CD14-positive monocyte (primary cell): Measurements from ENCODE around the gene FIBCD1. TPM values are rescaled to one million over a fixed set of nuclear protein-coding genes. Genes with fewer than 3 reads are reported as not detected.

Source experiments
- DNase-seq, 3 donors: peaks; one replicate each; pipeline ENCODE4 v3.0.0-alpha.2; 2011 to 2022
- H2AFZ ChIP-seq: 2 replicates; pipeline ENCODE4 v1.6.0; 2012; ENCODE audit warnings: mild to moderate bottlenecking, low read depth, low read length, inconsistent platforms; ENCODE audit not compliant: insufficient read depth, poor library complexity, severe bottlenecking
- H3K27ac ChIP-seq, 2 donors: 1 replicate in 1 of 2; 2 replicates in 1 of 2; pipeline ENCODE4 v1.5.1; 2012 to 2013; ENCODE audit warnings: low read length in 2 of 2, control low read depth in 1 of 2, inconsistent platforms in 1 of 2, low read depth in 1 of 2, mild to moderate bottlenecking in 1 of 2
- H3K27me3 ChIP-seq, 2 donors: one replicate each; pipeline versions ENCODE4 v1.6.0 to v1.6.1; 2011 to 2013; ENCODE audit warnings: low read length in 2 of 2; ENCODE audit not compliant: control insufficient read depth in 2 of 2, insufficient read depth in 2 of 2
- H3K36me3 ChIP-seq, 2 donors: replicated peaks in 1 of 2; 1 replicate in 1 of 2; 2 replicates in 1 of 2; pipeline versions ENCODE4 v1.5.1 to v1.6.1; 2012 to 2013; ENCODE audit warnings: low read length in 2 of 2, control low read depth in 1 of 2, inconsistent platforms in 1 of 2, mild to moderate bottlenecking in 1 of 2; ENCODE audit not compliant: insufficient read depth in 2 of 2, control insufficient read depth in 1 of 2
- H3K4me1 ChIP-seq, 2 donors: 1 replicate in 1 of 2; 2 replicates in 1 of 2; pipeline versions ENCODE4 v1.5.1 to v1.6.1; 2012 to 2013; ENCODE audit warnings: low read length in 2 of 2, control low read depth in 1 of 2, inconsistent platforms in 1 of 2, mild to moderate bottlenecking in 1 of 2, moderate library complexity in 1 of 2; ENCODE audit not compliant: insufficient read depth in 2 of 2, control insufficient read depth in 1 of 2
- H3K4me2 ChIP-seq: replicated peaks from 2 replicates; pipeline ENCODE3; 2012; ENCODE audit warnings: low read length, moderate library complexity, mild to moderate bottlenecking; ENCODE audit not compliant: poor library complexity, severe bottlenecking; ENCODE audit errors: extremely low read depth
- H3K4me3 ChIP-seq, 3 experiments: fragments of 200-600 bp in 1 of 3; sonication (generic) in 1 of 3; replicated peaks in 1 of 3; 1 replicate in 2 of 3; 2 replicates in 1 of 3; pipeline ENCODE4 v1.5.1; 2011 to 2013; ENCODE audit warnings: low read length in 3 of 3, mild to moderate bottlenecking in 3 of 3, control low read depth in 2 of 3, low read depth in 2 of 3, inconsistent platforms in 1 of 3, moderate library complexity in 1 of 3
- H3K79me2 ChIP-seq: 2 replicates; pipeline ENCODE4 v1.6.0; 2012; ENCODE audit warnings: mild to moderate bottlenecking, control low read depth, inconsistent platforms, low read length, moderate library complexity; ENCODE audit not compliant: insufficient read depth
- H3K9ac ChIP-seq: 2 replicates; pipeline ENCODE4 v1.6.0; 2017; ENCODE audit warnings: low read length, mild to moderate bottlenecking; ENCODE audit not compliant: insufficient read depth, poor library complexity, severe bottlenecking
- H3K9me3 ChIP-seq, 2 donors: replicated peaks in 1 of 2; 1 replicate in 1 of 2; 2 replicates in 1 of 2; pipeline versions ENCODE4 v1.5.1 to v1.6.1; 2012 to 2013; ENCODE audit warnings: low read length in 2 of 2, control low read depth in 1 of 2; ENCODE audit not compliant: control insufficient read depth in 1 of 2, insufficient read depth in 1 of 2
- H4K20me1 ChIP-seq: 2 replicates; pipeline ENCODE4 v1.6.0; 2012; ENCODE audit warnings: mild to moderate bottlenecking, low read length, control low read depth, moderate library complexity; ENCODE audit not compliant: insufficient read depth
- H3K27ac Mint-ChIP-seq, 7 donors: one replicate each; pipeline ENCODE4 v1.8.0; 2020; ENCODE audit warnings: mild to moderate bottlenecking in 7 of 7, mixed read lengths in 7 of 7, moderate library complexity in 6 of 7, inconsistent platforms in 2 of 7
- H3K27me3 Mint-ChIP-seq, 3 donors: one replicate each; pipeline ENCODE4 v1.8.0; 2021 to 2022; ENCODE audit warnings: low read depth in 3 of 3, mild to moderate bottlenecking in 3 of 3, mixed read lengths in 3 of 3, moderate library complexity in 3 of 3, inconsistent platforms in 1 of 3
- H3K36me3 Mint-ChIP-seq, 2 donors: one replicate each; pipeline ENCODE4 v1.8.0; 2020; ENCODE audit warnings: mixed read lengths in 2 of 2, inconsistent platforms in 1 of 2, mild to moderate bottlenecking in 1 of 2
- H3K4me1 Mint-ChIP-seq: one replicate; pipeline ENCODE4 v1.8.0; 2020; ENCODE audit warnings: mild to moderate bottlenecking, mixed read lengths
- H3K4me3 Mint-ChIP-seq, 2 donors: one replicate each; pipeline ENCODE4 v1.8.0; 2020; ENCODE audit warnings: mild to moderate bottlenecking in 2 of 2, mixed read lengths in 2 of 2, moderate library complexity in 1 of 2
- H3K9me3 Mint-ChIP-seq, 7 donors: one replicate each; pipeline ENCODE4 v1.8.0; 2020 to 2022; ENCODE audit warnings: mixed read lengths in 7 of 7, mild to moderate bottlenecking in 6 of 7, moderate library complexity in 6 of 7, inconsistent platforms in 2 of 7
- CTCF ChIP-seq: fragments of 200-600 bp; IDR thresholded peaks from one replicate; pipeline ENCODE4 v1.8.0; 2022; ENCODE audit warnings: antibody characterized with exemption, mild to moderate bottlenecking
- WGBS: methylation state at CpG from one replicate; pipeline ENCODE4 v1.1.5; 2013; ENCODE audit warnings: missing lambda C conversion rate; ENCODE audit not compliant: insufficient coverage; 5-methylcytosine and 5-hydroxymethylcytosine counted together
- intact Hi-C, 2 donors: fragments of 100-400 bp; cut with micrococcal nuclease; formaldehyde crosslinking; loops; one replicate each; pipeline versions ENCODE4 v1.15.0 to v1.15.1; 2023
- polyA plus RNA-seq, 3 donors: library from polyadenylated mRNA; depleted of rRNA in 1 of 3; unstranded in 2 of 3; stranded (reverse) in 1 of 3; fragments of 300-500 nt in 2 of 3; fragments of >200 nt in 1 of 3; fragmentation: Illumina TruSeq in 2 of 3; gene quantifications; 1 replicate in 2 of 3; 2 replicates in 1 of 3; pipeline ENCODE4 v1.2.3, GENCODE V29; 2012 to 2021

FIBCD1 gene
- polyA plus RNA-seq, 3 donors = not detected

- Histone ChIP-seq H3K4me3 (no peak overlapping the region), H4K20me1 (peaks cover 3% of the 10 kb centered on the region), H3K9ac (no peak overlapping the region), H3K79me2 (no peaks in the 10 kb centered on the region), H3K4me2 (no peak overlapping the region), H3K27me3 (no peaks in the 10 kb centered on the region), H2AFZ (no peak overlapping the region), H3K27ac (no peak overlapping the region), H3K9me3 (no peaks in the 10 kb centered on the region), H3K4me1 (no peaks in the 10 kb centered on the region), H3K36me3 (peaks cover 35 to 82% of the 10 kb centered on the region in 2 donors)
- no peaks in the 10 kb centered on the region for H3K27me3 Mint-ChIP-seq
- no peak overlapping the region for H3K4me3 Mint-ChIP-seq
- intact Hi-C loops = no loop called here
- no peak for DNase-seq
- no peaks in the 10 kb centered on the region for H3K4me1 Mint-ChIP-seq
- no peaks in the 10 kb centered on the region for H3K9me3 Mint-ChIP-seq
- H3K36me3 Mint-ChIP-seq = peaks cover 56 to 63% of the 10 kb centered on the region in 2 donors
- no peak for TF ChIP-seq CTCF
- H3K27ac Mint-ChIP-seq = no peak overlapping the region
- 94% methylated on average over 14 of the region's 15 CpGs for WGBS
Measured at GRCh38 chr9:130872093-130872492, 67.0 kb downstream of the FIBCD1 start.

- H3K4me3 ChIP-seq = no peak overlapping the region
- H2AFZ ChIP-seq = no peak overlapping the region
- H3K4me2 ChIP-seq = no peak overlapping the region
- H3K79me2 ChIP-seq = no peaks in the 10 kb centered on the region
- no peak overlapping the region for H3K27ac ChIP-seq
- TF ChIP-seq CTCF = no peak
- peaks cover 35 to 79% of the 10 kb centered on the region in 2 donors for H3K36me3 ChIP-seq
- no peaks in the 10 kb centered on the region for H3K4me1 ChIP-seq
- no peak overlapping the region for H3K9ac ChIP-seq
- intact Hi-C loops = no loop called here
- H3K4me1 Mint-ChIP-seq = no peaks in the 10 kb centered on the region
- WGBS = 86% methylated on average over 6 of the region's 10 CpGs
- peak overlapping the region in 1 of 7 donors; percentile 21 for H3K27ac Mint-ChIP-seq
- no peak for DNase-seq
- H3K27me3 Mint-ChIP-seq = no peaks in the 10 kb centered on the region
- H3K36me3 Mint-ChIP-seq = peaks cover 52 to 62% of the 10 kb centered on the region in 2 donors
- no peaks in the 10 kb centered on the region for H3K9me3 ChIP-seq
- H3K9me3 Mint-ChIP-seq = no peaks in the 10 kb centered on the region
- H3K27me3 ChIP-seq = no peaks in the 10 kb centered on the region
- H3K4me3 Mint-ChIP-seq = no peak overlapping the region
- peaks cover 6% of the 10 kb centered on the region for H4K20me1 ChIP-seq
Measured at GRCh38 chr9:130871395-130872062, 67.5 kb downstream of the FIBCD1 start.
